Stimulated activated CD4-positive, alpha-beta T cell treated with anti-CD3 and anti-CD28 coated beads, Interleukin-15, amount 100 ng/mL, for 1 hour (primary cell): Measurements from ENCODE around the gene ADK.
"Not testable (repeated sequence)": the region's sequence is repeated elsewhere in the genome, so short reads cannot be mapped to it uniquely, and the experiment has no call there.

Experiments used
- DNase-seq, 2 donors: peaks; one replicate each; pipeline ENCODE4 v3.0.0-alpha.2; 2020; ENCODE audit warnings: low read depth in 1 of 2, low spot score in 1 of 2

Gene ADK

DNA sequence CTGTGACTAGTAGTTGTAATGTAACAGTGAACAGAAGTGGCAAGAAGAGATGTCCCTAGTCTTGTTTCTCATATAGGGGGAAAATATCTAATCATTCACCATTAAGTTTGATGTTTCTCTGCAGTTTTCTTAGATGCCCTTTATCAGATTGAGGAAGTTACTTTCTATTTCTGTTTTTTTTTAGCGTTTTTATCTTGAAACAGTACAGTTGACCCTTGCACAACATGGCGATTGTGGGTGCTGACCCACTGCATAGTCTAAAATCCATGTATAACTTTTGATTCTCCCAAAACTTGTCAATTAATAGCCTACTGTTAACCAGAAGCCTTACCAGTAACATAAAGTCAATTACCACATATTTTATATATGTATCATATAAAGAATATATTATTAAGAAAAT is 192.0 kb downstream of the ADK start:
- no peak for DNase-seq

DNA sequence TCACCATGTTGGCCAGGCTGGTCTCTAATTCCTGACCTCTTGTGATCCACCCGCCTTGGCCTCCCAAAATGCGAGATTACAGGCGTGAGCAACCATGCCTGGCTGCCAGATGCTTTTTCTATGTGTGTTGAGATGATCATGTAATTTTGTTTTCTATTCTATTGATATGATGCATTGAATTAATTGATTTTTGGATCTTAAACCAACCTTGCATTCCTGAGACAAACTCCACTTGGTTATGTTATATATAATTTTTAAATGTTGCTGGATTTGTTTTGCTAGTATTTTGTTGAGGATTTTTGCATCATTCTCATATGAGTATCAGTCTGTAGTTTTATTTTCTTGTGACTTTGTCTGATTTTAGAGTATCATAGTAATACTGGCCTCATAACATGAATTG is 192.8 kb downstream of the ADK start:
- DNase-seq = no peak

DNA sequence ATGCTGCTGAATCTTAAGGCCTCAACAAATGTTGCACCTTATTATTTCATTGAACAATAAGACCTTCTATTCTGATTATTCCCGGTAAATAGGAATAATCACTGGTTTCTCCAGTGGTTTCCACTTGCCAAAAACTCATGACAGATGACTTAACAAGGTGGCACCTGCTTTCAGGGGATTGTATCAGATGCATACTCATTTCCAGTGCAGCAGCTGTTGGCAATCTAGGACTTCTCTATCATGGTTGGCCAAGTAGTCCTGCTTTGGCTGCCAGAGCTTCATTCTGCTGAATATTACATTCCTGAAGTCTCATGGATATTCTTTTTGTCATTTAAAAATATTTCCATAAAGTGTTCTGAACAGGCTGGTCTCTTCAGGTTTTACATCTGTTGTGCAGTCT is 193.3 kb downstream of the ADK start:
- no peak for DNase-seq

DNA sequence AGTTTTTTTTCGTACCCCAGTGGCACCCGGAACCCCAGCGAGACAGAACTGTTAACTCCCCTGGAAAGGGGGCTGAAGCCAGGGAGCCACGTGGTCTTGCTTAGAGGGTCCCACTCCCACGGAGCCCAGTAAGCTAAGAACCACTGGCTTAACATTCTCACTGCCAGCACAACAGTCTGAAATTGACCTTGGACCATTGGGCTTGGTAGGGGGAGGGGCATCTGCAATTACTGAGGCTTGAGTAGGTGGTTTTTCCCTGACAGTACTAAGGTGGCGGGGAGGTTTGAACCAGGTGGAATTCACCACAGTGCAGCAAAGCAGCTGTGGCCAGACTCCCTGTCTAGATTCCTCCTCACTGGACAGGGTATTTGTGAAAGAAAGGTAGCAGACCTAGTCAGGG is 196.5 kb downstream of the ADK start:
- DNase-seq = no peak

DNA sequence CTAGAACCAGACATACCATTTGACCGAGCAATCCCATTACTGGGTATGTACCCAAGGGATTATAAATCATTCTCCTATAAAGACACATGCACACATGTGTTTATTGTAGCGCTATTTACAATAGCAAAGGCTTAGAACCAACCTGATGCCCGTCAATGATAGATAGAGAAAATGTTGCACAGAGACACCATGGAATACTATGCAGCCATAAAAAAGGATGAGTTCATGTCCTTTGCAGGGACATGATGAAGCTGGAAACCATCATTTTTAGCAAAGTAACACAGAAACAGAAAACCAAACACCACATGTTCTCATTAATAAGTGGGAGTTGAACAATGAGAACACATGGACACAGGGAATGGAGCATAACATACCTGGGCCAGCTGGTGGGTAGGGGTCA is 202.0 kb downstream of the ADK start:
- DNase-seq = not testable (repeated sequence)

DNA sequence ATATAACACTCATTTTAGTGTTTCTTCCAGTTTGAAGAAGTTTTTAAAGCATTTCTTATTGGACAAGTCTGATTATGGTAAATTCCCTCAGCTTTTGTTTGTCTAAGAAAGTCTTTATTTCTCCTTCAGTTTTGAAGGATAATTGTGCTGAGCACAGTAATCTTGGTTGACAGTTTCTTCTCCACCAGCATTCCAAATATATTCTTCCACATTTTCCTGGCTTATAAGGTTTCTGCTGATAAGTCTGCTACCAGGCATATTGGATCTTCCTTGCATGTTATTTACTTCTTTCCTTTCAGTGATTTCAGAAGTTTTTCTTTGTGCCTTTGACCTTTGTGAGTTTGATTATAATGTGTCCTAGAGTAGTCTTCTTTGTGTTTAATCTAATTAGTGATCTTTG is 210.7 kb downstream of the ADK start:
- no peak for DNase-seq

DNA sequence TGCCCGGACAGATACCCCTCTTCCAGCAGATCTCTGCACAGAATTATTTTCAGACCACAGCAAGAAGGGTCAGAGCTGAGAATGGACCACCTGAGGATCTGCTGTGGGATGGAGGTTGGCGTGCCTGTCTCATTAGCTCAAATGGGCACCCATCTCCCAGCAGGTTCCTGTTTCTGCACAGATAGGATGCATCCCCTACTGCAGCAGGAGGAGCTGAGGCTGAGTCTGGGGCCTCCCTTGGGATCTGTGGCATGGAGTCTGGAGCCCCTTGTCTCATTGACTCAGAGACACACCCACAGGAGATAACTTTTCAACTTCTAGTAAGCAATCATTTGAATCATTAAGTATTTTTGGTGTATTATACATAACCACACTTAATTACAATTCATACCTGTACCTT is 212.7 kb downstream of the ADK start:
- DNase-seq = no peak

DNA sequence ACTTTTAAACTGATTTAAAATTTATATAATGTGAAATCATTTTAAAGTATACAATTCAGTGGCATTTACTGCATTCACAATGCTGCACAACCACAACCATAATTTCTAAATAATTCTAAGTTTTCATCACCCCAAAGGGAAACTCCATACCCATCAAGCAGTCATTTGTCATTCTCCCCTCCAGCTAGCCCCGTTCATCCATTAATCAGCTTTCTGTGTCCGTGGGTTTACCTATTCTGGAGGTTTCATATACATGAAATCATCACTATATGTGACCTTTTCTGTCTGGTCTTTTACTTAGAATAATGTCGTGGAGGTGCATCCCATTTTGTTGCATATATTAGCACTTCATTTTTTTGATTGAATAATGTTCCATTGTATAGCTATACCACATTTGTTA is 214.1 kb downstream of the ADK start:
- DNase-seq = no peak

DNA sequence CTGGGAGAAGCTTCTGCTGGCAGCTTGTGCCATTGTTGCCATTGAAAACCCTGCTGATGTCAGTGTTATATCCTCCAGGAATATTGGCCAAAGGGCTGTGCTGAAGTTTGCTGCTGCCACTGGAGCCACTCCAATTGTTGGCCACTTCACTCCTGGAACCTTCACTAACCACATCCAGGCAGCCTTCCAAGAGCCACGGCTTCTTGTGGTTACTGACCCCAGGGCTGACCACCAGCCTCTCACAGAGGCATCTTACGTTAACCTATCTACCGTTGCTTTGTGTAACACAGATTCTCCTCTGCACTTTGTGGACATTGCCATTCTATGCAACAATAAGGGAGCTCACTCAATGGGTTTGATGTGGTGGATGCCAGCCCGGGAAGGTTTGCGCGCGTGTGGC is 220.7 kb downstream of the ADK start:
- DNase-seq = no peak

DNA sequence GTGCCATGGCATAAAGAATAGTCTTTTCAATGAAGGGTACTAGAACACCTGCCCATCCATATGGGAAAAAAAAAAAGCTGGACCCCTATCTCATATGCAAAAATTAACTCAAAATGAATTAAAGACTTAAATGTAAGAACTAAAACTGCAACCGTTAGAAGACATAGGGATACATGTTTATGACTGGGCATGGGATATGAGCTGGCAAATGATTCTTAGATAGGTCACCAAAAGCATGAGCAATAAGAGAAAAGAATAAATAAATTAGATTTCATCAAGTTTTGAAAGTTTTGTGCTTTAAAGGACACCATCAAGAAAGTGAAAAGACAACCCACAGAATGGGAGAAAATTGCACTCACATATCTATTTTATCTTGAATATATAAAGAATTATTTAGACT is 222.0 kb downstream of the ADK start:
- DNase-seq = no peak

DNA sequence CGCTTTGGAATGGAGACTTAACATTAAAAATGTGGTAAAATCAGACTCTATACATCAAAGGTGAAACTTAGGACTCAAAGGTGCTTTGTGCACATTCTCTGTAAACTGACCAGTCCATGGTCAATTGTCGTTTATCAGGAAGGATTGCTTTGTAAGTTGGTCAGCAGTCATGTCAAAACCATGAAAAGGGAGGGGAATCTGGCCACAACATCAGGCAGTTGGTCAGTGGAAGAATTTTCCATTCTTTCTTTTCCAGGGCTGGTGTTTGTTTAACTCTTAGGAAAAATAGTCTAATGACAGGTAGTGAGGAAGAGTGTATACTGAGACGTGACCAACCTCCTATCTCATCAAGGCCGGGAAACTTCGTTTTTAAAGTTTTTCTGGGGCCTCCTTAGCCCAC is 226.5 kb downstream of the ADK start:
- no peak for DNase-seq

DNA sequence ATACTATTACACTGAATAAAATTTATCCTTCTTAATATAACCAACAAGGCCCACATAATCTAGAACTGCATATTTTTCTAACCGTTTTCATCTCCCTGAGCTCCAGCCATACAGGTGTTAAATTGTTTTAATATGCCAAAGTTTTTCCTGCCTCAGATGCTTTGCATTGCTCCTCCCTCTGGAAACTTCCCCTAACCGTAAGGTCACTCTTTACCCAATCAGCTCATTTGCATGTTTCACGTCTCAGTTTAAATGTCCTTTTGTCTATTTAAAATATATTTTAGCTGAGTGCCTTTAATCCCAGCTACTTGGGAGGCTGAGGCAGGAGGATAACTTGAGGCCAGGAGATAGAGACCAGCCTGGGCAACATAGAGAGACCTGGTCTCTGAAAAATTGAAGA is 228.5 kb downstream of the ADK start:
- no peak for DNase-seq

DNA sequence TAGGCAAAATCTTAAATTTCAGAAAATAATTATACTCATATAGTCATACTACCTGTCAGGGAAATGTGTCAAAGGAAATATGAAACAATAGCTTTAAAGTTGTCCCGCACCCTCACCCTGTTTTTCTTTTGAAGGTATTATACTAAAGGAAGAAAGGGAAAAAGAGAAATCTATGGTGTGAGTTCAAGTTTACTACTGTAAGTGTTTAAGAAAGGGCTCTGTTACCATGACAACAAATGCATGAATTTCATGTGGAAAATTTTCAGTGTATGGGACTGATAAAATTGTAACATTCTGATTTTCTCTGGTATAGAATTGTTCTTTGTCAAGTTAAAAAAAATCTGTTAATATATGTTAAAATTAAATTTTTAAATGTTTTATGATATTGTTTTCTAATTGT is 229.8 kb downstream of the ADK start:
- DNase-seq = no peak

DNA sequence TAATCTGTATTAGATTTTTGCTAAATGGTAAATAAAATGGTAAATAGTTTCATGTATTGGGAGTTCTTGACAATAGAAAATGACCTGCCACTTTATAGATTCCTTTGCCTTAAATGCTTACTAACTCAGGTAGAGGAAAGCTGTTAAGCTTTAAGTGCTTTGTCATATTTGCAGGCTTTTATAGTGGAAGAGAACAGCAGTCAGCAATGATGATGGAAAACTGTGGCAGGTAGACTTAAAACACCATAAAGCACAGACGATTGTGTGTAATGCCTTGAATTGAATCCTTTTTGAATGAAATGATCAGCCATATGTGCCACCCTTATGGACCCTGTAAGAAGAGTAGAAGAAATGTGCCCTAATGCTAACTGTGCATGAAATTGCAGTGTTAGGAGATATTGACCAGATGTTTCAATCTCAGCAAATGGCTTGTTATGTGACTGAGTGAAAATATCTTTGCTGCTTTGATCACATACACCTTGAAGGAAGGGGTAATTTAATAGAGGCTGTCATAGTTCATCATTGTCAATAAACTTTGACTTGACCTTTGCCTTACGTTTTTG is 230.4 kb downstream of the ADK start:
- no peak for DNase-seq

DNA sequence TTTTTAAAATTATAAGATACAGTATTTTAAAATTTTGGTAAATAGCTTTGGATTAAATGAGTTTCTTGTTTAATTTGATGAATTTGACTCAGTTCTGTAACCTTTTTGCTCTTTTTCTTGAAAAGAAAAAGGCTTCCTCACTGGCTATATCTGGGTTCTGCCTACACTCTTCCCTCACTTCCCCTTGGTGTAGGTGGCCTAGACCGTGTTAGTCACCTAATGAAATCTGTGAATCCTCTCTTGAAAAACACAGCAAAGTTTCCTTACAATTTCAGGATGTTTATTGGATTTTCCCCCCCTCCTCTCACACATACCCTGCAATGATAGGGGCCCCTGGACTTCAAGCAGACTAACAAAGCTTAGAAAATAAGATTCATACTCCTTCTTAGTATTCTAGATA is 231.6 kb downstream of the ADK start:
- no peak for DNase-seq

DNA sequence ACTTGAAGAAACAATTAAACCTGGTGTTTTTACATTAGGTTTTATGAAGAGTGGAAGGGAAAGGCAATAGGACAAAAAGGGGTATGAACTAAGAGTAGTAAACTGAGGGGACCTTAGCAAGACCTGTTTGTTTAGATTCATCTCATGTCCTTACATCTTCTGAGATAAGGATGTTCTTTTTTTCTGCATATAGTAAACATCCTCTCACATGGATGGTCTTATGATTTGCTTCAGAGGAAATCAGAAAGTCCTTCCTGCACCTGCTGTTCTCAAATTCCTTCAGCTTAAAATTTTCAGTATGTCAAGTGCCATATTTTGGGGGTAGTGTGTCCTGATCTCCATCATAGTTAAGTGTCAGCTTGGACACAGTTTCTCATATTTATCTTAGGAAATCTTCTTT is 232.6 kb downstream of the ADK start:
- no peak for DNase-seq

DNA sequence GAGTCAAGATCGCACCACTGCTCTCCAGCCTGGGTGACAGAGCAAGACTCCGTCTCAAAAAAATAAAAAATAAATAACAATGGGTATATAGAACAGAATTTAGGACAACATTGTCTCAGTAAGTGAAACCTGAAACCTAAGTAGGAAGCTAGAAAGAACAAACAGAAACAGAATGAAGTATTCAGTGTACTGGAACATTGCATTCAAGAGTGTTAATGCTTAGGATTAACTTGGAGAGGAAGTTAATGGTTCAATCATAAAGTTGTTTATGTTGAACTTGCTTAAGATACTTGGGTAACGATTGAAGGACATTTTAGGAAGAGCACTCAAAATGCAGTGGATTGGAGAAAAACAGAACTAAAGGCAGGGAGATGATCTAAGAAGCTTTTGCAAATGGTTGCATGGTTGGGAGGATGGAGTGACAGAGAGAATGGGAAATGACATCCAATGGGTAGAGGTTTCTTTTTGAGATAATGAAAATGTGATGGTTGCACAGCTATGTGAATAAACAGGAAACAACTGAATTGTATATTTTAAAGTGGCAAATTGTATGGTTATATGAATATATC is 233.7 kb downstream of the ADK start:
- DNase-seq = no peak

DNA sequence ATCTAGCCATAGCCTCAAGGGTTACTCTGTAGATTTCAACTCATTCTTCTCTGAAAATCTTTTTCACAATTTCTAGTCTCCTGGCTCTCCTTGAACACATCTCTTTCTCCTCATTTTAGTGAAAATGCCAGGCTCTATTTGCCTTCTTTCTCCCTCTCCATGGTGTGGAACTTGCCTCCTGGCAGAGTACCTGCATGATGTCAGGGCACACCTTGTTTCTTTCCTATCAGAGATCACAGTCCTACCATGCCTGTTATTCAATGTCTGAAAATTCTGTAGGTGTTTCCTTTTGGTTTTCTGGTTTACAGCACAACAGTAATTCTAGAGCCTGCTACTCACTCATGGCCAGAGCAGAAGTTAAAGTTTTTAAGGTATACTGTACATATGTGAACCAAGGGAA is 237.8 kb downstream of the ADK start:
- DNase-seq = no peak

DNA sequence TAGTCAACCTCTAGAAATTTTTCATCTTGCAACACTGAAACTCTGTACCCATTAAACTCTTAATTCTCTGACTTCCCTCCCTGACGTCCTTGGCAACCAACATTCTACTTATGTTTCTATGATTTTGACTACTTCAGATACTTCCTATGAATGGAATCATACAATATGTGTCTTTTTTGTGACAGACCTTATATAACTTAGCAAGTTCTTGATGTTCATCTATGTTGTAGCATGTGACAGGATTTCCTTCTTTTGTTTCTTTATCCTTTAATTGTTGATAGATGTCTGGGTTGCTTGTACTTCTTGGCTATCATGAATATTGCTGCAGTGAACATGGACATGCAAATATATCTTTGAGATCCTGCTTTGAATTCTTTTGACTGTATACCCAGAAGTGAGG is 240.8 kb downstream of the ADK start:
- DNase-seq = no peak

DNA sequence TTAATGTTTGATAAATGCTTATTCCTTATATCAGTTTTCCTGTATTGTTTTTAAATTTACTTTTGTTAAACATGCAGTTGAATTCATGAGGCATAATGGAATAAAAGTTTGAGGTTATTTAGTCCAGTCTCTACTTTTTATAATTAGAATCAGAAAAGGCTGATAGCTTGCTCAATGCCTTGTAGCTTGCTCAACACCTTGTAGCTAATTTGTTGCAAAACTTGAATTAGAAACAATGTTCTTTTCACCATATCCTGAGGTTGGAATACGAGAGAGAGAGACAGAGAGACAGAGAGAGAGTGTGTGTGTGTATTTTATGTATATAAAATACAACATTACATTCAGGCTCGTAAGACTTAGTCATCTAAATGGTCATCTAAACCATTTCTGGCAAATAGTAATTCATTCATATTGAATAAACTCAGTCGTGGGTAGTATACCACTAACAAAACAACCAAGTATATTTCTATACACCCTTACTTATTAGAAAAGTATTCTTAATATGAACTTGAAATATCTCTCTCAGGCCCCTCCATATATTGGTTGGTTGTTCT is 243.5 kb downstream of the ADK start:
- no peak for DNase-seq

DNA sequence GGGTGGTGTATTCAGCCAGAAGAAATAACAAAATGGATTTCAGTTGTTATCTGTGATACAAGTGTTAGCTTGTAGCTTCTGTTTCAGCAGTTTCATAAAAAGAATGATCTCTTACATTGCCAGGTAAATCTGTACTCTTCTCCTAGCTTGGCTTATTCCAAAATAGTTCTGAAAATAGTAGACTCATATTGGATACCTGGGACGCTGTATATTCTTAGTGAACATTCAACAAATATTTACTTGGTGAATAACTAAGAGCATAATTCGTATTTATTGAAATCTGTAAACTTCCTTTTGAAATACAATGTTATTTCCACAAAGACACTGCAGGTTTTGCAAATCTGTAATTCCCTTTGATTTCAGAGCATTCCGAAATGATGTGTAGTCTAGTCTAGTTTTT is 249.2 kb downstream of the ADK start:
- DNase-seq = no peak

DNA sequence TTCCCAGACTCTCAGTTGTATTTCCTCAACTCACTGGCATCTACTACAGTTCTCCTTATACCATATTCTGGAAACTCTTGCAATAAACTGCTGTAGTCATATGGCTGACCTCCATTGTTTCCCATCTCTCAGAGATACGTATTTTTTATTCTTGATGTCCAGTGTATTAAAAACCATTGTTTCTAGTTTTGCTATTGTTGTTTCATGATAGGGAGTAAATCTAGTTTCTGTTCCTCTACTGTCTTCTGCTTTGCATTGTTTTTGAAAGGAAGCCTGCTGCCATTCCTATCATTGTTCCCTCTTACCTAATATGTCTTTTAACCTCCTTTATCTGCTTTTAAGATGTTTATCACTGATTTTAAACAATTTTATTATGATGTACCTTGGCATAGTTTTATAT is 255.0 kb downstream of the ADK start:
- DNase-seq = no peak

DNA sequence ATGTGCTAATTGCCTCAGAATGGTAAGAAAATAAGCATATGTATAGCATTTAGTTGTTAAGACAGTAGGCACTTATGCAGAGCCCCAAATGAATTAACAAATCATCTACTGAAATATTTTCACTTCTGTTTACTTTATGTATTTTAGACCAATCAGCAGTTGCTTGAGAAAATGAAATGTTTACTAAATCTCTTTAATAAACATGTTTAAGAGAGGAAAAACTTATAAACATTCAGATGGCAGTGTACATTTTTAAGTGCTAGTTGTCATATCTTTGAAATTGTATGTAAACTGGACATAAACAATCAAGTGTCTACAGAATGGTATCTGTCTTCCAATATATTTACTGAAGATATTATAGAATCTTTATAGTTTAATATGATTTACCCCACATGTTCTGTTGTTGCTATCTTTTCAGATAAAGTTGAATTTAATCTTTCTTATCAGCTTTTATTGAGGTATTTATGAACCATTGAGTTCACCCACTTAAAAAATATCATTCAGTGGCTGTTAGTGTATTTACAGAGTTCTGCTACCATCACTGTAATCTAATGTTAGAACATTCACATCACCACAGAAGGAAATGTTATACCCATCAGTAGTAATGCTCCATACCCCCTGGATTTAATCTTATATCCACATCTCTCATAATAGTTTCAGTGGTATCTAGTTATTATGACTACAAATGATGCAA is 264.3 kb downstream of the ADK start:
- DNase-seq = no peak
